Fibroblast of mammary gland (primary cell): Measurements from ENCODE around the gene MYO3B.

Experiments
- DNase-seq: peaks from one replicate; pipeline ENCODE4 v3.0.0-alpha.2; 2010; ENCODE audit warnings: low read depth
- H3K4me3 ChIP-seq: 2 replicates; pipeline ENCODE4 v1.5.1; 2011; ENCODE audit warnings: low read depth, mild to moderate bottlenecking, low read length, moderate library complexity; ENCODE audit not compliant: control insufficient read depth
- TF ChIP-seq, protein P1 (sequence below): conservative IDR thresholded peaks from 2 replicates; pipeline ENCODE4 v1.5.1; 2011; ENCODE audit warnings: low read depth, low read length, inconsistent platforms; ENCODE audit not compliant: control insufficient read depth, insufficient read depth

The MYO3B gene

DNA sequence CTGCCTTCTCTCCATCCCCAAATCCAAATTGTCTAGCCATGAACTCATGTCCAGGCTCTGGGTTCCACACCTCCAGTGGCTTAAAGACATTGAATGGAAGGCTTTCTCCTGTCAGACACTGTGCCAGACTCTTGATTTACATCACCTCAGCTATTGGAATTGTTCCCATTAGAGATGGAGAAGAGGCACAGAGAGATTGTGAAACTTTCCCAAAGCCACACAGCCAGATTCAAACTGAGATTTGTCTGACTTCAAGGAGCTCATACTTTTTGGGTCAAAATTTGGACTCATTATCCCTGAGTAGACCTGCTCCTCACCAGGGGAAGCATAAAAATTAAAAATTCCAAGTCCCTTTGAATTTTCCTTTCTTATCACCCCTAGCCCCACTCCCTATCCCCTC is 18.9 kb upstream of the MYO3B start:
- no peak overlapping the region for H3K4me3 ChIP-seq
- TF ChIP-seq, protein P1, sequence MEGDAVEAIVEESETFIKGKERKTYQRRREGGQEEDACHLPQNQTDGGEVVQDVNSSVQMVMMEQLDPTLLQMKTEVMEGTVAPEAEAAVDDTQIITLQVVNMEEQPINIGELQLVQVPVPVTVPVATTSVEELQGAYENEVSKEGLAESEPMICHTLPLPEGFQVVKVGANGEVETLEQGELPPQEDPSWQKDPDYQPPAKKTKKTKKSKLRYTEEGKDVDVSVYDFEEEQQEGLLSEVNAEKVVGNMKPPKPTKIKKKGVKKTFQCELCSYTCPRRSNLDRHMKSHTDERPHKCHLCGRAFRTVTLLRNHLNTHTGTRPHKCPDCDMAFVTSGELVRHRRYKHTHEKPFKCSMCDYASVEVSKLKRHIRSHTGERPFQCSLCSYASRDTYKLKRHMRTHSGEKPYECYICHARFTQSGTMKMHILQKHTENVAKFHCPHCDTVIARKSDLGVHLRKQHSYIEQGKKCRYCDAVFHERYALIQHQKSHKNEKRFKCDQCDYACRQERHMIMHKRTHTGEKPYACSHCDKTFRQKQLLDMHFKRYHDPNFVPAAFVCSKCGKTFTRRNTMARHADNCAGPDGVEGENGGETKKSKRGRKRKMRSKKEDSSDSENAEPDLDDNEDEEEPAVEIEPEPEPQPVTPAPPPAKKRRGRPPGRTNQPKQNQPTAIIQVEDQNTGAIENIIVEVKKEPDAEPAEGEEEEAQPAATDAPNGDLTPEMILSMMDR: no peak
- no peak for DNase-seq

DNA sequence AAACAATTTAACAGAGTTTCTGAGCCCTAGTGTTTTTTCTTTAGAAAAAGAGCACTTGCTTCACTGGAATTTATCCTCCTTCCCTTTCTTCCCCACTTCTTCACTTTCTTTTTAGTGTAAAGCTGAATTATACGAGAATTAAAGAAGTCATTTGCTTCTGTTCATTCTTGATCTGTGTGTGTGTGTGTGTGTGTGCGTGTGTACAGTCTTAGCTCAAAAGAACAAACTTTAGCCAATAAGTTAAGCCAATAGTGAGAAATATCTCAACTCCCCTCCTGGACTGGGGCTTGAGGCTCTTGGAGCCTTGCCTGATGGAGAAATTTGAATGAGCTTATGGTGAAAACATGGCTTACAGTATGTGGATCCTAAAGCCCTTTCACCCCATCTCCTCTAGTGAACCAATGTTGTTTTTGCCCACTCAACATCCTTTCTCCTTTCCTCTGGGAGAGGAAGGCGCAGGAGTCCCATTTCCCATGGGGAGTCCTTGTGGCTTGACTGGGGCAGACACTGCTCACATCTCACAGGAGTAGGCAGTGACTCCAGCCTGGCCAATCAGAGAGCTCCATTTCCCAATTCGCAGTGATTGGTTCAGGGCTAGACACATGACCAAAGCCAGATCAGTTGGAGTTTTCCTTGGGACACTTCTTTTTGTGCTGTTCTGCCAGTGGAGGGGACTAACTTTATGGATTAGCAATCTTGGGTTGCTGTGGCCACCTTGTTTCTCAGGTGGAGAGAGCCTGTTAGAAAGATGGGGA is 16.3 kb upstream of the MYO3B start:
- H3K4me3 ChIP-seq: no peak overlapping the region
- TF ChIP-seq, protein P1: no peak

DNA sequence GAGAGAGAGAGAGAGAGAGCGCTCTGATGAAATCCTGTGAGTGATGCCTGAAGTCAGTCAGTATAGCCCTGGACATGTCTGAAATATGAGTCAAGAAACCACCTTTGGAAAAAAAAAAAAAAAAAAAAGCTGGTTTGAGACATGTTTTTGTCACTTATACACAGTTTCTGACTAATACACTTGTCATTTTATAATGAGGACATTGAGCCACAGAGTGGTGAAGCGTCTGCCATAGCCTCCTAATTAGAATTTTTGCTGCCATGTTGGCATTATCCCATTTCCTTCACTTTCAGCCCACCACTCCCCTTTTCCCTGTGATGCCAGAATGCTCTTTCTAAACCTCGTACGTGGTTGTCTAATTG is 15.7 kb upstream of the MYO3B start:
- peak; percentile 51 for DNase-seq
- no peak overlapping the region for H3K4me3 ChIP-seq
- TF ChIP-seq, protein P1: no peak

More for the DNA sequence above, 16.3 kb upstream of the MYO3B start:
- peak; percentile 19 for DNase-seq

DNA sequence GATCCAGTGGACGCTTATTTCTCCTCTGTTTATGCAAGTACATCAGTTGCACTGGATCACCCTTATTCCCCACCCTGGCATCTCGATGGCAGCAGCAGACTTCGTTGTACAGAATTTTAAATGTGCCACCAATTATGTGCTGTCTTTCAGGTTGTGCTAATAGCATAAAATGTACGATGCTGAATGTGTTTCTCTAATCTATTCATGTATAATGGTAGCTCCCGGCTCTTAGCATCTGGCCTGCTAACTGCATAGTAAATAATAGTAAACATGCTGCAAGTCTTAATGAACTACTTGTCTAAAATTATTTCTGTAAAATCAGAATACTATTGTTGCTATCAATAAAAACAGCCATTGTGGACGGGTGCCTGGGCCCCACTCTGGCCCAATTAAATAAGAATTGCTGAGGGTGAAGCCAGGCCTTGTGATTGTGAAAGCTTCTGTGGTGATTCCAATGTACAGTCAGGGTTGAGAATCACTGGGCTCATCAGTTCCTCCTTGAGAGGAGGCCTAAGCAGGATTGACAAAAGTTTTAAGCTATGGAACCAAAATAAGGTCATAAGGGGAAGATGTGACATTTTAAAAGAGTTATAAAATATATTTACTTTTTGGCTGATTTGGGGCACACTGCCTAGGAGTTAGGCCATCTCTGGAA is 14.4 kb upstream of the MYO3B start:
- peak; percentile 25 for DNase-seq
- TF ChIP-seq, protein P1: no peak
- no peak overlapping the region for H3K4me3 ChIP-seq

DNA sequence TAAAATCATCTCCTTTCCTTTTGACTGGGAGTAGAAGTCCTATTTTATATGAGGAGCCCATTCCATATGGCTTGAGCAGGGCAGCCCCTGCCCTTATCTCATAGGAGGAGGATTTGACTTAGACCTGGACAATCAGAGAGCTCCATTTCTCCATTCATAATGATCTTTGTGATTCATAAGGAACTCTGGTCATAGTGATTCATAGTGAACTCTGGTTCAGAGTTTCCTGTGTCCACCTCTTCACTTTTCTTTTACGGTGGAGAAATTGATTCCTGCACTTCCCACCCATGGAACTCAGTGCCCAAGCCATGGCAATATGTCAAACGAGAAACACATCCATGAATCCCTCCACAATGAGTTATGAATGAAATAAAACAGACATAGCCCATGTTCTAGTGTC is 12.8 kb upstream of the MYO3B start:
- no peak overlapping the region for H3K4me3 ChIP-seq
- peak; percentile 59 for DNase-seq
- TF ChIP-seq, protein P1: no peak

DNA sequence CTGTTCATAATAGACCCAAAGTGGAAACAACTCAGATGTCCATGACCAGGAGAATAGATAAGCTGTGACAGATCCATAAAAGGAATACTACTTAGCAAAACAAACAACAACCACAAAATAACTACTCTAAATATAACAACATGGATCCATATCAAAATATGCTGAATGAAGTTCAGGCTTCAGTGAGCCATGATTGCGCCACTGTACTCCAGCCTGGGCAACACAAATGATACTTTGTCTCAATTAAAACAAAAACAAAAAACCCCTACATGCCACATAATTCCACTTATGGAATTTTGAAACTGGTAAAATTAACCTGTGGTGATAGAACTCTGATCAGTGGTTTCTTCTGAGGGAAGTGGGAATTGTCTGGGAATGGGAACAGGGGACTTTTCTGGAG is 11.2 kb upstream of the MYO3B start:
- no peak overlapping the region for H3K4me3 ChIP-seq
- TF ChIP-seq, protein P1: no peak
- no peak for DNase-seq
